A549 (cell line): ENCODE measurements around the gene SNTG2. TPM values are rescaled to one million over a fixed set of nuclear protein-coding genes. Genes with fewer than 3 reads are reported as not detected.

Experiments used
- ATAC-seq, 2 experiments: fragments of 200-7000 bp in 1 of 2; fragments of >200 bp in 1 of 2; cut with Nextera tagmentation in 1 of 2; cut with Tn5 transposase in 1 of 2; 3 replicates each; pipeline versions ENCODE4 v1.8.0 to v1.9.1; 2018 to 2020; ENCODE audit warnings: mild to moderate bottlenecking in 1 of 2, moderate library complexity in 1 of 2
- CTCF ChIA-PET: fragments of 300-600 bp; sonication (Branson Sonifier 250); formaldehyde crosslinking; extraction: SDS; loops from one replicate; lab custom pipeline; 2021; ENCODE audit warnings: antibody characterized with exemption, inconsistent platforms; lab: Yijun Ruan, JAX
- POLR2A ChIA-PET: fragments of 350-600 bp; formaldehyde crosslinking; extraction: SDS; loops from one replicate; lab custom pipeline; 2021; ENCODE audit warnings: antibody characterized with exemption, inconsistent platforms; lab: Yijun Ruan, JAX
- DNase-seq, 2 experiments: peaks; one replicate each; pipeline versions ENCODE4 v3.0.0 to v3.0.0-alpha.2; 2011 to 2016; ENCODE audit warnings: low read depth in 1 of 2, low spot score in 1 of 2
- FAIRE-seq: peaks from 2 replicates; lab custom pipeline; 2011; peaks lifted over from hg19 to GRCh38; lab: Jason Lieb, UNC
- H3K27ac ChIP-seq, 2 experiments: fragments of >200 bp; sonication (Bioruptor Twin); formaldehyde crosslinking; 3 replicates each; pipeline ENCODE4 v1.5.1; 2016 to 2017
- H3K4me1 ChIP-seq: fragments of >200 bp; sonication (Bioruptor Twin); formaldehyde crosslinking; 3 replicates; pipeline ENCODE4 v1.6.1; 2016
- H3K4me2 ChIP-seq: fragments of >200 bp; sonication (Bioruptor Twin); formaldehyde crosslinking; 3 replicates; pipeline ENCODE4 v1.6.1; 2016
- H3K4me3 ChIP-seq: fragments of >200 bp; sonication (Bioruptor Twin); formaldehyde crosslinking; 3 replicates; pipeline ENCODE4 v1.5.1; 2016
- H3K9me3 ChIP-seq: fragments of >200 bp; sonication (Bioruptor Twin); formaldehyde crosslinking; 3 replicates; pipeline ENCODE4 v1.6.1; 2016
- BHLHE40 ChIP-seq: IDR thresholded peaks from 2 replicates; pipeline ENCODE4 v1.6.1; 2012; ENCODE audit warnings: low read depth, low read length, inconsistent platforms
- CBX8 ChIP-seq: fragments of 200-600 bp; sonication (generic); IDR thresholded peaks from 2 replicates; pipeline ENCODE4 v1.6.1; 2016
- CHD2 ChIP-seq: fragments of 150-350 bp; IDR thresholded peaks from 2 replicates; pipeline ENCODE4 v1.6.1; 2014; ENCODE audit warnings: low read length; ENCODE audit not compliant: partially characterized antibody
- EHF ChIP-seq: fragments of 250-450 bp; sonication (Bioruptor Pico); IDR thresholded peaks from 2 replicates; pipeline ENCODE4 v1.5.0; 2020; ENCODE audit warnings: mild to moderate bottlenecking
- EHMT2 ChIP-seq: fragments of 200-600 bp; sonication (generic); IDR thresholded peaks from 2 replicates; pipeline ENCODE4 v1.6.1; 2016; ENCODE audit warnings: antibody characterized with exemption, low read depth, mild to moderate bottlenecking, moderate library complexity
- FOSB ChIP-seq: fragments of 250-450 bp; sonication (Bioruptor Pico); IDR thresholded peaks from 2 replicates; pipeline ENCODE4 v1.5.0; 2020; ENCODE audit warnings: mild to moderate bottlenecking, moderate library complexity
- HOXA7 ChIP-seq: fragments of 250-450 bp; sonication (Bioruptor Pico); IDR thresholded peaks from 2 replicates; pipeline ENCODE4 v1.5.0; 2020; ENCODE audit warnings: mild to moderate bottlenecking, moderate library complexity
- HOXB5 ChIP-seq: fragments of 250-450 bp; sonication (Bioruptor Pico); IDR thresholded peaks from 2 replicates; pipeline ENCODE4 v1.5.0; 2020; ENCODE audit warnings: mild to moderate bottlenecking, moderate library complexity
- KDM1A ChIP-seq: fragments of 200-600 bp; sonication (generic); IDR thresholded peaks from 2 replicates; pipeline ENCODE4 v1.6.1; 2016; ENCODE audit warnings: low read depth, mild to moderate bottlenecking
- MAFK ChIP-seq: fragments of 450-650 bp; IDR thresholded peaks from 2 replicates; pipeline ENCODE4 v1.6.1; 2014; ENCODE audit not compliant: partially characterized antibody
- NPAS2 ChIP-seq: fragments of 250-450 bp; sonication (Bioruptor Pico); IDR thresholded peaks from 2 replicates; pipeline ENCODE4 v1.8.0; 2022; ENCODE audit warnings: mild to moderate bottlenecking, moderate library complexity, borderline replicate concordance
- PHF8 ChIP-seq: fragments of 200-600 bp; sonication (generic); IDR thresholded peaks from 2 replicates; pipeline ENCODE4 v1.6.1; 2016; ENCODE audit warnings: low read depth, mild to moderate bottlenecking, antibody characterized with exemption, moderate library complexity, borderline replicate concordance
- POLR2A ChIP-seq: IDR thresholded peaks from 2 replicates; pipeline ENCODE4 v1.6.1; 2012; ENCODE audit warnings: mild to moderate bottlenecking, low read length
- RAD21 ChIP-seq, 2 experiments: fragments of >200 bp in 1 of 2; sonication (Bioruptor Twin) in 1 of 2; formaldehyde crosslinking in 1 of 2; IDR thresholded peaks in 1 of 2; conservative IDR thresholded peaks in 1 of 2; 2 replicates in 1 of 2; 3 replicates in 1 of 2; pipeline ENCODE4 v1.6.1; 2012 to 2018; ENCODE audit warnings: inconsistent platforms in 1 of 2
- RARB ChIP-seq: fragments of 250-450 bp; sonication (Bioruptor Pico); IDR thresholded peaks from 2 replicates; pipeline ENCODE4 v1.8.0; 2021; ENCODE audit warnings: mild to moderate bottlenecking, moderate library complexity
- ZC3H11A ChIP-seq: fragments of 450-650 bp; IDR thresholded peaks from 2 replicates; pipeline ENCODE4 v1.6.1; 2014; ENCODE audit warnings: antibody characterized with exemption, mild to moderate bottlenecking
- WGBS: methylation state at CpG from one replicate; pipeline ENCODE4 v1.1.6; 2017; ENCODE audit errors: missing lambda C conversion rate; 5-methylcytosine and 5-hydroxymethylcytosine counted together
- polyA plus RNA-seq, 4 experiments: library from polyadenylated mRNA; depleted of rRNA in 3 of 4; stranded (reverse); fragments of >200 nt; fragmentation: RNase III in 1 of 4; extraction: RNeasy Plus Mini Kit Qiagen cat#74134 plus additional on column Dnase treatment in 1 of 4; gene quantifications; 2 replicates in 3 of 4; 3 replicates in 1 of 4; pipeline ENCODE4 v1.2.3, GENCODE V29; 2011 to 2017
- TF ChIP-seq, protein P1 (sequence below): fragments of 450-650 bp; IDR thresholded peaks from 2 replicates; pipeline ENCODE4 v1.6.1; 2014; ENCODE audit warnings: antibody characterized with exemption
- TF ChIP-seq, protein P2 (sequence below): fragments of 250-450 bp; sonication (Bioruptor Pico); IDR thresholded peaks from 2 replicates; pipeline ENCODE4 v1.5.0; 2021; ENCODE audit warnings: mild to moderate bottlenecking, moderate library complexity, borderline replicate concordance
- TF ChIP-seq, protein P3 (sequence below): IDR thresholded peaks from 2 replicates; pipeline ENCODE4 v1.6.1; 2012
- TF ChIP-seq, protein P4 (sequence below): fragments of >200 bp; sonication (Bioruptor Twin); formaldehyde crosslinking; IDR thresholded peaks from 2 replicates; pipeline ENCODE4 v1.6.1; 2016
- TF ChIP-seq, protein P5 (sequence below): fragments of 250-450 bp; sonication (Bioruptor Pico); IDR thresholded peaks from 2 replicates; pipeline ENCODE4 v1.5.0; 2020; ENCODE audit warnings: low read depth, mild to moderate bottlenecking, moderate library complexity
- TF ChIP-seq, protein P6 (sequence below): IDR thresholded peaks from 2 replicates; pipeline ENCODE4 v1.6.1; 2012

SNTG2 gene
- polyA plus RNA-seq, 2 of the 4 experiments (the other 2 are of a cell fraction) = not detected

DNA sequence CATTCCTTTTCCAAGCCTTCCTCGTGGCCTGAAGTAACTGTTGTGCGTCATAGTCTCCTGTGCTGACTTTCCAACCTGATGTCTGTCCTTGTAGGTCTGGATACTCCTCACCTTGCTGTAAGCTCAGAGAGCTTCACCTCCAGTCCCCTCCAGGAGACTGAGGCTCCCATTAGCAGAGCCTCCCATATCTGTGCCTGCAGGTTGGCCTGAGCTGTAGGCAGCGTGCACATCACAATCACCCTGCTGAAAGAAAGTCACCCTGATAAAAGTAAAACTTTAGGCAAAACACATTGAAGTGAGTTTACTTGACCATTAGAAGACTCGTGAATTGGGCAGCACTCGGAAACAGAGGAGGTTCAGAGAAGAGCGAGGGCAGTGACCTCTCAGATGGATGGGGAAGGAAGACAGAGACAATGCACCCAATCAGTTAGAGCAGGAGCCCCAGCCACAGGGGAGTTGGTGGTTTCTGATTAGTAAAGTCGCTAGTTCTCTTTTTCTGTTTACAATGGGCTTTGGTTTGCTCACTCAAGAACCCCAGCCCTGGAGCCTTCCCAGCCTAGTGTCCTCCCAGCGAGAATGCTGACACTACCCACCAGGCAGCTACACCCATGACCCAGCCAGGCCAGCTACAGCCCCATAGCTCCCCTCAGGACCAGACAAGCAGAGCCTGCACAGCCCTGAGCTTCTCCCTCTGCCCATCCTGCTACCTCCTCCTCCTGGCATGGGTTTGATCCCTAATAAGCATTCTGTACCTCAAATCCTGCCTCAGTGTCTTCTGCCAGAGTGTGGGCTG lies 450.5 kb downstream of the SNTG2 start:
- TF ChIP-seq ZC3H11A (no peak), RARB (no peak), CHD2 (no peak), FOSB (CRISPR knock-in tag) (no peak), KDM1A (no peak), RAD21 (conservative IDR thresholded peaks at IDR 0.05 in 1 of 2, IDR thresholded peaks at IDR 0.05 in 1 of 2) (no peak), MAFK (no peak), PHF8 (no peak)
- TF ChIP-seq, protein P1, sequence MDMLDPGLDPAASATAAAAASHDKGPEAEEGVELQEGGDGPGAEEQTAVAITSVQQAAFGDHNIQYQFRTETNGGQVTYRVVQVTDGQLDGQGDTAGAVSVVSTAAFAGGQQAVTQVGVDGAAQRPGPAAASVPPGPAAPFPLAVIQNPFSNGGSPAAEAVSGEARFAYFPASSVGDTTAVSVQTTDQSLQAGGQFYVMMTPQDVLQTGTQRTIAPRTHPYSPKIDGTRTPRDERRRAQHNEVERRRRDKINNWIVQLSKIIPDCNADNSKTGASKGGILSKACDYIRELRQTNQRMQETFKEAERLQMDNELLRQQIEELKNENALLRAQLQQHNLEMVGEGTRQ = no peak
- TF ChIP-seq, protein P2, sequence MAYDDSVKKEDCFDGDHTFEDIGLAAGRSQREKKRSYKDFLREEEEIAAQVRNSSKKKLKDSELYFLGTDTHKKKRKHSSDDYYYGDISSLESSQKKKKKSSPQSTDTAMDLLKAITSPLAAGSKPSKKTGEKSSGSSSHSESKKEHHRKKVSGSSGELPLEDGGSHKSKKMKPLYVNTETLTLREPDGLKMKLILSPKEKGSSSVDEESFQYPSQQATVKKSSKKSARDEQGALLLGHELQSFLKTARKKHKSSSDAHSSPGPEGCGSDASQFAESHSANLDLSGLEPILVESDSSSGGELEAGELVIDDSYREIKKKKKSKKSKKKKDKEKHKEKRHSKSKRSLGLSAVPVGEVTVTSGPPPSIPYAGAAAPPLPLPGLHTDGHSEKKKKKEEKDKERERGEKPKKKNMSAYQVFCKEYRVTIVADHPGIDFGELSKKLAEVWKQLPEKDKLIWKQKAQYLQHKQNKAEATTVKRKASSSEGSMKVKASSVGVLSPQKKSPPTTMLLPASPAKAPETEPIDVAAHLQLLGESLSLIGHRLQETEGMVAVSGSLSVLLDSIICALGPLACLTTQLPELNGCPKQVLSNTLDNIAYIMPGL (CRISPR knock-in tag) = no peak
- TF ChIP-seq, protein P3, sequence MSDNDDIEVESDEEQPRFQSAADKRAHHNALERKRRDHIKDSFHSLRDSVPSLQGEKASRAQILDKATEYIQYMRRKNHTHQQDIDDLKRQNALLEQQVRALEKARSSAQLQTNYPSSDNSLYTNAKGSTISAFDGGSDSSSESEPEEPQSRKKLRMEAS = no peak
- no peak for DNase-seq
- CTCF ChIA-PET = no interaction called here
- no peak overlapping the region for H3K4me2 ChIP-seq
- no peak for FAIRE-seq
- H3K4me1 ChIP-seq = no peaks in the 10 kb centered on the region
- H3K4me3 ChIP-seq = no peak overlapping the region
- WGBS = 14% methylated on average over 8 of the region's 8 CpGs
- H3K9me3 ChIP-seq = no peaks in the 10 kb centered on the region
- ATAC-seq = no peak
- POLR2A ChIA-PET = no interaction called here
- H3K27ac ChIP-seq = no peak overlapping the region

DNA sequence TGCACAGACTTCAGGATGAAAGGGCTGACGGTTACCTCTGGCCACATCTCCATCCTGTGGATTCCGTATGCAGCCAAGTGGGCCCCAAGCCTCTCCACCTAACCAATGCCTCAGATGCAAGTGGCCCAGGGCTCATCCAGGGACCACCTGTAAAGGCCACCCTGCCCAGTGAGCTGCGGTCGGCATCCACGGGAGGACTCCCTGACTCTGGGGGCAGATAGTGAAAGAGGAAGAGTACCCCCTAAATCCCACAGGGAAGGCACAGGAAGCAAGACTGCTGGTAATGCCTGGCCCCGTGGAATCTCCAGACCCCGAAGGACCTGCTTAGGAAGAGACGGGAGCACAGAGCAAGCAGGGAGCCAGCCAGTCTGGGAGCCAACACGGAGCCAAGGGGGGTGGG lies 451.4 kb downstream of the SNTG2 start:
- Histone ChIP-seq H3K9me3 (no peaks in the 10 kb centered on the region), H3K27ac (no peak overlapping the region)
- TF ChIP-seq HOXB5 (CRISPR knock-in tag) (no peak), POLR2A (no peak), HOXA7 (CRISPR knock-in tag) (no peak), CBX8 (no peak), EHMT2 (no peak), NPAS2 (CRISPR knock-in tag) (no peak), EHF (no peak), BHLHE40 (no peak)
- TF ChIP-seq, protein P4, sequence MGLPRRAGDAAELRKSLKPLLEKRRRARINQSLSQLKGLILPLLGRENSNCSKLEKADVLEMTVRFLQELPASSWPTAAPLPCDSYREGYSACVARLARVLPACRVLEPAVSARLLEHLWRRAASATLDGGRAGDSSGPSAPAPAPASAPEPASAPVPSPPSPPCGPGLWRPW = no peak
- TF ChIP-seq, protein P5, sequence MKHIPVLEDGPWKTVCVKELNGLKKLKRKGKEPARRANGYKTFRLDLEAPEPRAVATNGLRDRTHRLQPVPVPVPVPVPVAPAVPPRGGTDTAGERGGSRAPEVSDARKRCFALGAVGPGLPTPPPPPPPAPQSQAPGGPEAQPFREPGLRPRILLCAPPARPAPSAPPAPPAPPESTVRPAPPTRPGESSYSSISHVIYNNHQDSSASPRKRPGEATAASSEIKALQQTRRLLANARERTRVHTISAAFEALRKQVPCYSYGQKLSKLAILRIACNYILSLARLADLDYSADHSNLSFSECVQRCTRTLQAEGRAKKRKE (CRISPR knock-in tag) = no peak
- TF ChIP-seq, protein P6, sequence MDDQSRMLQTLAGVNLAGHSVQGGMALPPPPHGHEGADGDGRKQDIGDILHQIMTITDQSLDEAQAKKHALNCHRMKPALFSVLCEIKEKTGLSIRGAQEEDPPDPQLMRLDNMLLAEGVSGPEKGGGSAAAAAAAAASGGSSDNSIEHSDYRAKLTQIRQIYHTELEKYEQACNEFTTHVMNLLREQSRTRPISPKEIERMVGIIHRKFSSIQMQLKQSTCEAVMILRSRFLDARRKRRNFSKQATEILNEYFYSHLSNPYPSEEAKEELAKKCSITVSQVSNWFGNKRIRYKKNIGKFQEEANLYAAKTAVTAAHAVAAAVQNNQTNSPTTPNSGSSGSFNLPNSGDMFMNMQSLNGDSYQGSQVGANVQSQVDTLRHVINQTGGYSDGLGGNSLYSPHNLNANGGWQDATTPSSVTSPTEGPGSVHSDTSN = no peak
- TF ChIP-seq, all 56 proteins: peak for 0
- ChIA-PET CTCF (no interaction called here), POLR2A (no interaction called here)
- WGBS = 11% methylated on average over 9 of the region's 9 CpGs
- Histone ChIP-seq H3K4me1 (no peaks in the 10 kb centered on the region), H3K4me3 (no peak overlapping the region), H3K4me2 (no peak overlapping the region)
- ATAC-seq = no peak
- DNase-seq = no peak
- no peak for FAIRE-seq
